ENCODE results near the gene FXYD6. TPM values are rescaled to one million over a fixed set of nuclear protein-coding genes. Genes with fewer than 3 reads are reported as not detected.

The FXYD6 gene
- total RNA-seq, 2 donors from 2014 or later, result 6.4 to 29.8 TPM

GRCh38 chr11:117923275-117923674 lies 46.8 kb upstream of the FXYD6 start:
- no peak overlapping the region for H3K9ac ChIP-seq (ENCODE audit: low read depth in 2 of 2, low read length in 2 of 2)
- H3K4me3 ChIP-seq, result no peak overlapping the region
- no peaks in the 10 kb centered on the region for H3K9me3 ChIP-seq
- no peaks in the 10 kb centered on the region for H3K4me1 ChIP-seq
- H3K27me3 ChIP-seq, result no peaks in the 10 kb centered on the region
- no peak for DNase-seq
- intact Hi-C loops (cut with DNase I), result no loop called here
- no peak overlapping the region for H3K27ac ChIP-seq
- TF ChIP-seq CTCF (IDR thresholded peaks at IDR 0.05), result no peak
- H3K36me3 ChIP-seq, result no peaks in the 10 kb centered on the region

GRCh38 chr11:117921893-117922292 lies 45.4 kb upstream of the FXYD6 start:
- no peaks in the 10 kb centered on the region for H3K36me3 ChIP-seq
- no peak for TF ChIP-seq CTCF (IDR thresholded peaks at IDR 0.05)
- no peak for DNase-seq
- H3K9me3 ChIP-seq, result no peaks in the 10 kb centered on the region
- H3K9ac ChIP-seq (ENCODE audit: low read depth in 2 of 2, low read length in 2 of 2), result no peak overlapping the region
- H3K4me3 ChIP-seq, result no peak overlapping the region
- H3K27me3 ChIP-seq, result no peaks in the 10 kb centered on the region
- intact Hi-C loops (cut with DNase I), result no loop called here
- H3K4me1 ChIP-seq, result no peaks in the 10 kb centered on the region
- no peak overlapping the region for H3K27ac ChIP-seq

GRCh38 chr11:117921456-117921855 lies 45.0 kb upstream of the FXYD6 start:
- H3K9ac ChIP-seq (ENCODE audit: low read depth in 2 of 2, low read length in 2 of 2), result no peak overlapping the region
- no peak for DNase-seq
- H3K36me3 ChIP-seq, result no peaks in the 10 kb centered on the region
- TF ChIP-seq CTCF (IDR thresholded peaks at IDR 0.05), result no peak
- no peaks in the 10 kb centered on the region for H3K27me3 ChIP-seq
- no peak overlapping the region for H3K27ac ChIP-seq
- H3K4me3 ChIP-seq, result no peak overlapping the region
- no peaks in the 10 kb centered on the region for H3K4me1 ChIP-seq
- H3K9me3 ChIP-seq, result no peaks in the 10 kb centered on the region
- intact Hi-C loops (cut with DNase I), result no loop called here

- intact Hi-C loops (cut with DNase I), result no loop called here
- Histone ChIP-seq H3K27ac (no peak overlapping the region), H3K9ac (ENCODE audit: low read depth in 2 of 2, low read length in 2 of 2) (no peak overlapping the region), H3K9me3 (no peaks in the 10 kb centered on the region), H3K36me3 (no peaks in the 10 kb centered on the region), H3K4me1 (no peaks in the 10 kb centered on the region), H3K27me3 (no peaks in the 10 kb centered on the region), H3K4me3 (no peak overlapping the region)
- DNase-seq, result no peak
- TF ChIP-seq CTCF (IDR thresholded peaks at IDR 0.05), result no peak
These were observed 43.3 kb upstream of the FXYD6 start for GRCh38 chr11:117919781-117920221.

- Histone ChIP-seq H3K9me3 (no peaks in the 10 kb centered on the region), H3K4me3 (no peak overlapping the region), H3K27me3 (no peaks in the 10 kb centered on the region), H3K4me1 (no peaks in the 10 kb centered on the region), H3K27ac (no peak overlapping the region), H3K9ac (ENCODE audit: low read depth in 2 of 2, low read length in 2 of 2) (no peak overlapping the region), H3K36me3 (no peaks in the 10 kb centered on the region)
- no peak for TF ChIP-seq CTCF (IDR thresholded peaks at IDR 0.05)
- no peak for DNase-seq
- intact Hi-C loops (cut with DNase I), result no loop called here
These were observed 42.9 kb upstream of the FXYD6 start for GRCh38 chr11:117919341-117919740.

All from colonic mucosa (tissue), 4 donors.